SK-N-SH treated with all-trans-retinoic acid at 6 μM for 48 hours (cell line): Measurements from ENCODE around the gene NTN5.

ENCODE experiments used
- ARNTL ChIP-seq: fragments of 450-650 bp; formaldehyde crosslinking; IDR thresholded peaks from 2 replicates; pipeline ENCODE4 v1.5.0; 2020; ENCODE audit warnings: low read depth, mild to moderate bottlenecking, moderate library complexity, borderline replicate concordance
- BACH2 ChIP-seq: fragments of 250-450 bp; sonication (Bioruptor Pico); IDR thresholded peaks from 2 replicates; pipeline ENCODE4 v1.9.0; 2021; ENCODE audit warnings: mild to moderate bottlenecking, borderline replicate concordance
- CSRNP3 ChIP-seq: fragments of 250-450 bp; sonication (Bioruptor Pico); IDR thresholded peaks from 2 replicates; pipeline ENCODE4 v1.5.1; 2021; ENCODE audit warnings: mild to moderate bottlenecking, moderate library complexity
- GLIS3 ChIP-seq: fragments of 250-450 bp; sonication (Bioruptor Pico); IDR thresholded peaks from 2 replicates; pipeline ENCODE4 v1.5.0; 2020; ENCODE audit warnings: mild to moderate bottlenecking, moderate library complexity
- ZC3H10 ChIP-seq: fragments of 250-450 bp; sonication (Bioruptor Pico); IDR thresholded peaks from 2 replicates; pipeline ENCODE4 v1.5.1; 2021; ENCODE audit warnings: mild to moderate bottlenecking, moderate library complexity
- ZFP3 ChIP-seq: fragments of 250-450 bp; sonication (Bioruptor Pico); IDR thresholded peaks from 2 replicates; pipeline ENCODE4 v1.5.0; 2020; ENCODE audit warnings: mild to moderate bottlenecking, moderate library complexity
- ZFP30 ChIP-seq: fragments of 450-650 bp; formaldehyde crosslinking; IDR thresholded peaks from 2 replicates; pipeline ENCODE4 v1.5.0; 2022; ENCODE audit warnings: mild to moderate bottlenecking, moderate library complexity
- ZNF565 ChIP-seq: fragments of 450-650 bp; formaldehyde crosslinking; conservative IDR thresholded peaks from 2 replicates; pipeline ENCODE4 v1.5.0; 2020; ENCODE audit warnings: low read depth, mild to moderate bottlenecking, moderate library complexity

DNA sequence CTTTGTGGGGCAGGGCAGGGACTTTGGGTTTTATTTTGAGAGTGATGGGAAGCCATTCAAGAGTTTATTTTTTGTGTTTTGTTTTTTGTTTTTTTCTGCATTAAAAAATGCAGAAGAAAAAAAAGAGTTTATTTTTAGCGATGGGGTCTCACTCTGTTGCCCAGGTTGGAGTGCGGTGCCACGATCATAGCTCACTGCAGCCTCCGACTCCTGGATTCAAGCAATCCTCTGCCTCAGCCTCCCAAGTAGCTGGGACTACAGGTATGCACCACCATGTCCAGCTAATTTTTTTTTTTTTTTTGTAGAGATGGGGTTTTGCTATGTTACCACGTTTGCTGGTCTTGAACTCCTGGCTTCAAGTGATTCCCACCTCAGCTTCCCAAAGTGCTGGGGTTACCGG is 14.3 kb downstream of the NTN5 start:
- TF ChIP-seq CSRNP3 (CRISPR knock-in tag) = no peak
- no peak for TF ChIP-seq ARNTL (CRISPR knock-in tag)
- no peak for TF ChIP-seq BACH2 (CRISPR knock-in tag)
- no peak for TF ChIP-seq ZFP30
- TF ChIP-seq ZFP3 (CRISPR knock-in tag) = no peak
- TF ChIP-seq ZNF565 (CRISPR knock-in tag) = no peak
- TF ChIP-seq ZC3H10 (CRISPR knock-in tag) = no peak
- TF ChIP-seq GLIS3 (CRISPR knock-in tag) = no peak
